Esophagus muscularis mucosa (tissue), 4 donors: ENCODE data around the gene HDDC2. TPM values are rescaled to one million over a fixed set of nuclear protein-coding genes. Genes with fewer than 3 reads are reported as not detected.

ENCODE experiments used
- DNase-seq: peaks from one replicate; pipeline ENCODE4 v3.0.0-alpha.2; 2017; ENCODE audit errors: extremely low spot score
- H3K27ac ChIP-seq, 4 donors: fragments of 200-600 bp; sonication (generic); replicated peaks in 1 of 4; 1 replicate in 3 of 4; 2 replicates in 1 of 4; pipeline ENCODE4 v1.5.1; 2016 to 2019; ENCODE audit warnings: mild to moderate bottlenecking in 1 of 4
- H3K27me3 ChIP-seq, 4 donors: fragments of 200-600 bp; sonication (generic); one replicate each; pipeline versions ENCODE4 v1.5.1 to v1.6.0; 2016 to 2019
- H3K36me3 ChIP-seq, 4 donors: fragments of 200-600 bp; sonication (generic); one replicate each; pipeline ENCODE4 v1.5.1; 2016 to 2019
- H3K4me1 ChIP-seq, 4 donors: fragments of 200-600 bp; sonication (generic); one replicate each; pipeline ENCODE4 v1.5.1; 2016 to 2019
- H3K4me3 ChIP-seq, 4 donors: fragments of 200-600 bp; sonication (generic); 1 replicate in 2 of 4; 2 replicates in 2 of 4; pipeline ENCODE4 v1.5.1; 2016 to 2019; ENCODE audit warnings: mild to moderate bottlenecking in 4 of 4, moderate library complexity in 1 of 4
- H3K9me3 ChIP-seq, 4 donors: fragments of 200-600 bp; sonication (generic); 1 replicate in 3 of 4; 2 replicates in 1 of 4; pipeline ENCODE4 v1.5.1; 2016 to 2019
- EP300 ChIP-seq: sonication (generic); formaldehyde crosslinking; IDR thresholded peaks from one replicate; pipeline ENCODE4 v1.6.1; 2017; ENCODE audit warnings: antibody characterized with exemption
- POLR2A ChIP-seq: fragments of 450-650 bp; IDR thresholded peaks from one replicate; pipeline ENCODE4 v1.6.1; 2017; ENCODE audit warnings: antibody characterized with exemption, moderate library complexity, mild to moderate bottlenecking, low read depth
- POLR2AphosphoS5 ChIP-seq, 2 donors: sonication (generic); formaldehyde crosslinking; IDR thresholded peaks; one replicate each; pipeline ENCODE4 v1.6.1; 2017; ENCODE audit warnings: antibody characterized with exemption in 2 of 2
- WGBS: methylation state at CpG from one replicate; pipeline ENCODE4 v1.1.5; 2018; 5-methylcytosine and 5-hydroxymethylcytosine counted together
- intact Hi-C: fragments of 100-400 bp; cut with DNase I; formaldehyde crosslinking; loops from one replicate; pipeline ENCODE4 v1.15.1; 2023
- total RNA-seq, 4 donors: library from RNA; depleted of rRNA; stranded (reverse); fragments of >200 nt; gene quantifications; one replicate each; pipeline versions ENCODE4 v1.1.0 to v1.2.1, GENCODE V29; 2016
- TF ChIP-seq, protein P1 (sequence below), 3 experiments: fragments of 200-600 bp in 2 of 3; fragments of 450-650 bp in 1 of 3; sonication (generic) in 2 of 3; IDR thresholded peaks; one replicate each; pipeline ENCODE4 v1.5.1; 2017 to 2019; ENCODE audit warnings: antibody characterized with exemption in 3 of 3, mild to moderate bottlenecking in 2 of 3, moderate library complexity in 1 of 3

Gene HDDC2
- total RNA-seq, 4 donors from 2014 or later, result 29.6 to 47.7 (median 38.4) TPM

DNA sequence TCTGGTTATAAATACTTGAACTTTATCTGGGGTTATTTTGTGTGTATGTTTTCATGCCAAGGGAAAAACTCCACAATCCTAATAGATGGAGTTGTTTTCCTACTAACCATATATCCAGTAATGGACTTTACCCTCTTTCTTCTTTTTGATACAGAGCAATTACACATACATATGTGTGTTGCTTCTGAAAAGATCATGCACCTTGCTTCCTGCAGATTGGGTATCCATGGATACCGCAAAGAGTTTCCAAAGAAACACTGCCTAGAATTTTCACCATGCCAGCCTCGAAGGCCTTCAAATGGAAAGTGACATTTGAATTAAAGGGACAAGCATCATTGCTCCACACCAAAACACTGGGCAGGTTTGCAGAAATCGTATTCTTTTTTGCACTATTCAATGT lies 26.8 kb downstream of the HDDC2 start:
- intact Hi-C loops, result no loop called here
- no peak overlapping the region for H3K27ac ChIP-seq
- H3K27me3 ChIP-seq, result no peaks in the 10 kb centered on the region
- H3K4me1 ChIP-seq, result no peaks in the 10 kb centered on the region
- no peak for TF ChIP-seq POLR2AphosphoS5 (IDR thresholded peaks at IDR 0.05)
- TF ChIP-seq POLR2A, result no peak
- no peak for TF ChIP-seq EP300
- TF ChIP-seq, protein P1, sequence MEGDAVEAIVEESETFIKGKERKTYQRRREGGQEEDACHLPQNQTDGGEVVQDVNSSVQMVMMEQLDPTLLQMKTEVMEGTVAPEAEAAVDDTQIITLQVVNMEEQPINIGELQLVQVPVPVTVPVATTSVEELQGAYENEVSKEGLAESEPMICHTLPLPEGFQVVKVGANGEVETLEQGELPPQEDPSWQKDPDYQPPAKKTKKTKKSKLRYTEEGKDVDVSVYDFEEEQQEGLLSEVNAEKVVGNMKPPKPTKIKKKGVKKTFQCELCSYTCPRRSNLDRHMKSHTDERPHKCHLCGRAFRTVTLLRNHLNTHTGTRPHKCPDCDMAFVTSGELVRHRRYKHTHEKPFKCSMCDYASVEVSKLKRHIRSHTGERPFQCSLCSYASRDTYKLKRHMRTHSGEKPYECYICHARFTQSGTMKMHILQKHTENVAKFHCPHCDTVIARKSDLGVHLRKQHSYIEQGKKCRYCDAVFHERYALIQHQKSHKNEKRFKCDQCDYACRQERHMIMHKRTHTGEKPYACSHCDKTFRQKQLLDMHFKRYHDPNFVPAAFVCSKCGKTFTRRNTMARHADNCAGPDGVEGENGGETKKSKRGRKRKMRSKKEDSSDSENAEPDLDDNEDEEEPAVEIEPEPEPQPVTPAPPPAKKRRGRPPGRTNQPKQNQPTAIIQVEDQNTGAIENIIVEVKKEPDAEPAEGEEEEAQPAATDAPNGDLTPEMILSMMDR (IDR thresholded peaks at IDR 0.05), result no peak
- no peak for DNase-seq
- H3K4me3 ChIP-seq, result no peak overlapping the region
- 78% methylated on average over 3 of the region's 3 CpGs for WGBS
- no peaks in the 10 kb centered on the region for H3K9me3 ChIP-seq
- H3K36me3 ChIP-seq, result peaks cover 22 to 50% (median 33%) of the 10 kb centered on the region in 4 donors

DNA sequence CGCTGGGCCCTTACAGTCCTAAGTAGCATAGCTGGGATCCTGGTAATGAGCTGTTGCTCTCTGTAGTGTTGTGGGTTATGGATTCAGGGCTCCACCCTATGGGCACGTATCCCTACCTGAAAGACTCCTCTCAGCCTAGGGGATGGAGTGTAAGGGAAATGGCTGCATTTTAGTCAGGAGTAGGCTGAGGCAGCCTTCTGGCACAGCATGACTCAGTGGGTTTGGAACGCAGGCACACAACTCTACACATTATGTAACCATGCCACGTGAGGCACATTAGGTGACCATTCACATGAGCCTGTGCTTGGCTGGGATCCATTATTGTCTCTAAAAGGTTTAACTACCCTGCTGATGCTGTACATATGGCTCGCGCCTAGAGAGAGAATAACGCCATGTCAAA lies 27.8 kb downstream of the HDDC2 start:
- 85% methylated on average over 7 of the region's 7 CpGs for whole genome bisulfite sequencing
- H3K27me3 ChIP-seq, result no peaks in the 10 kb centered on the region
- H3K4me1 ChIP-seq, result no peaks in the 10 kb centered on the region
- peaks cover 22 to 50% (median 32%) of the 10 kb centered on the region in 4 donors for H3K36me3 ChIP-seq
- no peak overlapping the region for H3K4me3 ChIP-seq
- intact Hi-C loops, result no loop called here
- no peaks in the 10 kb centered on the region for H3K9me3 ChIP-seq
- DNase-seq, result no peak
- TF ChIP-seq, protein P1 (IDR thresholded peaks at IDR 0.05), result no peak
- TF ChIP-seq POLR2A (no peak), EP300 (no peak), POLR2AphosphoS5 (IDR thresholded peaks at IDR 0.05) (no peak)
- H3K27ac ChIP-seq, result no peak overlapping the region

DNA sequence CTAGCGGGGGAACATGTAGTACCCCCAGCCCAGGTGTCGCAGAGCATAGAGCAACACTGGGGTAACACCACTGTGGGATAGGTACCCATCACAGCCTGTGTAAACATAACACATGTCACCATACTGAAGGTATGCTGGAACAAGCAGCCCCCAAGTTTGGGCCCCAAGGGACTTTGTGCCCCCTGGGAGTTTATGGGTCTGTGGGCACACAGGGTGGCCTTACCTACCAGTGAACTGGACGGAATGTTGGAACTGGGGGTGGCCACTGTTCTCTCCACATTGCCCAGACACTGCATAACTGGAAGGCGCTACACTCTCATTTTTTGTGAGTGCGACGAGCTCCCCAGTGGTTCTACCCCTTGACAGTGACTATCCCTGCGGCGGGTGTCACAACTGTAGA lies 28.5 kb downstream of the HDDC2 start:
- intact Hi-C loops, result no loop called here
- H3K4me3 ChIP-seq, result no peak overlapping the region
- no peak for TF ChIP-seq EP300
- no peak for TF ChIP-seq POLR2A
- TF ChIP-seq, protein P1 (IDR thresholded peaks at IDR 0.05), result no peak
- no peak for TF ChIP-seq POLR2AphosphoS5 (IDR thresholded peaks at IDR 0.05)
- WGBS, result 97% methylated on average over 8 of the region's 8 CpGs
- H3K9me3 ChIP-seq, result no peaks in the 10 kb centered on the region
- no peaks in the 10 kb centered on the region for H3K27me3 ChIP-seq
- H3K36me3 ChIP-seq, result peaks cover 22 to 50% (median 32%) of the 10 kb centered on the region in 4 donors
- no peak overlapping the region for H3K27ac ChIP-seq
- H3K4me1 ChIP-seq, result no peaks in the 10 kb centered on the region
- no peak for DNase-seq

DNA sequence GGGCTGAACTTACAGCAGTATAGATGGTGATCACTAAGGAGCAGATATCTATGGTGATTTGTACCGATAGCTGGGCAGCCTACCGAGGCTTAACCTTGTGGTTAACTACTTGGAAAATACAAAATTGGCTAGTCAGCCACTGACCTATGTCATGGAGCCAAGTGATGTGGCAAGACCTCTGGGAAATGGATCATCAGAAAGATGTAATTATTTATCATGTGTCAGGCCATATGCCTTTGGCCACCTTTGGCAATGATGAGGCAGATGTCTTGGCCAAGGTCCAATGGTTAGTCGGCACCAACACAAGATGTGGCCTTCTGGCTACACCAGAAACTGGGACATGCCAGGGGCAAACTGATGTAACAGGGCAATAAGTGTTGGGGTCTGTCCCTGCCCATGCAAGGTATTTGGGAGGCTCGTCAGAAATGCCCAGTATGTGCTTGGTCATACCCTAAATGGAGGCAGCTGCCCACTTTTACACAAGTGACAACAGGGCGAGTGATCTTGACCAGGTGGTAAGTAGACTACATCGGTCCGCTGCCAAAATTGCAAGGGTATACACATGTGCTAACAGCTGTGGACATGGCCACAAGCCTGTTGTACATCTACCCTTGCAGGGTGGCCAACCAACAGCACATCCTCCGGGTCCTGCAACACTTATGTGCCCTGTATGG lies 30.1 kb downstream of the HDDC2 start:
- intact Hi-C loops, result no loop called here
- DNase-seq, result no peak
- Histone ChIP-seq H3K9me3 (no peaks in the 10 kb centered on the region), H3K27ac (no peak overlapping the region), H3K36me3 (peaks cover 18 to 44% (median 27%) of the 10 kb centered on the region in 4 donors), H3K27me3 (no peaks in the 10 kb centered on the region), H3K4me3 (no peak overlapping the region), H3K4me1 (no peaks in the 10 kb centered on the region)
- WGBS, result 85% methylated on average over 5 of the region's 8 CpGs
- TF ChIP-seq, protein P1 (IDR thresholded peaks at IDR 0.05), result no peak

DNA sequence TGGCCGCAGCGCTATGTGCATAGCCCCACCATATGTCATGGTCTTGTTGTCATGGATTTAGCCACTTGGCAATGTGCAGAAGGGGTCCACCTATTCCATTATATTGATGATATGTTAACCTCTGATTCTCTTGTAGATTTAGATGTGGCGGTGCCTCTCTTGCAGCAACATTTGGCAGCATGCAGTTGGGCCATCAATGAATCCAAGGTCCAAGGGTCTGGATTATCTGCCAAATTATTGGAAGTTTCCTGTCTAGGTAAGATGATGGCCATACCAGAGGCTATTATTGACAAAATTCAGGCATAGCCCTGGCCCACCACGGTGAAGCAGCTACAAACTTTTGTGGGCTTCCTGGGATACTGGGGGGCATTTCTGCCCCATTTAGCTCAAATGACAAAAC lies 31.4 kb downstream of the HDDC2 start:
- no peak for TF ChIP-seq POLR2AphosphoS5 (IDR thresholded peaks at IDR 0.05)
- TF ChIP-seq EP300, result no peak
- TF ChIP-seq, protein P1 (IDR thresholded peaks at IDR 0.05), result no peak
- no peak for TF ChIP-seq POLR2A
- Histone ChIP-seq H3K4me3 (no peak overlapping the region), H3K27me3 (no peaks in the 10 kb centered on the region), H3K4me1 (no peaks in the 10 kb centered on the region), H3K36me3 (peaks cover 7 to 33% (median 17%) of the 10 kb centered on the region in 4 donors), H3K9me3 (no peaks in the 10 kb centered on the region), H3K27ac (no peak overlapping the region)
- DNase-seq, result no peak
- WGBS, result 93% methylated on average over 3 of the region's 4 CpGs
- intact Hi-C loops, result no loop called here
